ENCODE results near the gene NSD2. TPM values are rescaled to one million over a fixed set of nuclear protein-coding genes. Genes with fewer than 3 reads are reported as not detected.
"Not testable (repeated sequence)": the region's sequence is repeated elsewhere in the genome, so short reads cannot be mapped to it uniquely, and the experiment has no call there.

NSD2 gene
- total and polyA plus RNA-seq, 2 donors (not counting 1 experiment from before 2014, with no cell fraction given): 26.6 to 68.4 TPM

GRCh38 chr4:1833307-1834046 is 37.7 kb upstream of the NSD2 start:
- Histone ChIP-seq H3K79me2 (ENCODE audit: control insufficient read depth, insufficient read depth, low read length) (no peaks in the 10 kb centered on the region), H3K27me3 (ENCODE audit: control insufficient read depth, insufficient read depth, low read length) (no peaks in the 10 kb centered on the region), H3K9ac (ENCODE audit: insufficient read depth, low read length) (no peak overlapping the region), H2AFZ (ENCODE audit: low read length) (no peak overlapping the region), H3K27ac (ENCODE audit: insufficient read depth, low read length) (no peak overlapping the region), H3K4me1 (ENCODE audit: control insufficient read depth, extremely low read depth, insufficient read depth, low read length) (no peaks in the 10 kb centered on the region), H3K4me3 (replicated peaks in 1 of 4; ENCODE audit: control extremely low read depth in 1 of 4, insufficient read depth in 1 of 4, low read depth in 3 of 4, low read length in 4 of 4) (no peak overlapping the region), H3K36me3 (ENCODE audit: control insufficient read depth, insufficient read depth, low read length) (peaks cover 21% of the 10 kb centered on the region), H3K4me2 (ENCODE audit: extremely low read depth, insufficient read depth, low read length) (no peak overlapping the region), H4K20me1 (ENCODE audit: control insufficient read depth, extremely low read depth, insufficient read depth, low read length) (no peaks in the 10 kb centered on the region), H3K9me3 (ENCODE audit: control insufficient read depth, insufficient read depth, low read depth, low read length) (no peaks in the 10 kb centered on the region)
- DNase-seq (ENCODE audit: low read depth in 2 of 2): no peak
- TF ChIP-seq CTCF (conservative IDR thresholded peaks at IDR 0.05 in 1 of 2, IDR thresholded peaks at IDR 0.05 in 1 of 2; ENCODE audit: low read depth in 1 of 2, low read length in 2 of 2): no peak
- no peak for TF ChIP-seq EZH2 (IDR thresholded peaks at IDR 0.05; ENCODE audit: low read length, missing control alignments)

- H3K9me3 ChIP-seq (ENCODE audit: control insufficient read depth, insufficient read depth, low read depth, low read length): no peaks in the 10 kb centered on the region
- no peaks in the 10 kb centered on the region for H3K4me1 ChIP-seq (ENCODE audit: control insufficient read depth, extremely low read depth, insufficient read depth, low read length)
- H4K20me1 ChIP-seq (ENCODE audit: control insufficient read depth, extremely low read depth, insufficient read depth, low read length): no peaks in the 10 kb centered on the region
- TF ChIP-seq CTCF (conservative IDR thresholded peaks at IDR 0.05 in 1 of 2, IDR thresholded peaks at IDR 0.05 in 1 of 2; ENCODE audit: low read depth in 1 of 2, low read length in 2 of 2): no peak
- TF ChIP-seq EZH2 (IDR thresholded peaks at IDR 0.05; ENCODE audit: low read length, missing control alignments): no peak
- H3K36me3 ChIP-seq (ENCODE audit: control insufficient read depth, insufficient read depth, low read length): peaks cover 22% of the 10 kb centered on the region
- H3K79me2 ChIP-seq (ENCODE audit: control insufficient read depth, insufficient read depth, low read length): no peaks in the 10 kb centered on the region
- no peaks in the 10 kb centered on the region for H3K27me3 ChIP-seq (ENCODE audit: control insufficient read depth, insufficient read depth, low read length)
- no peak overlapping the region for H3K4me2 ChIP-seq (ENCODE audit: extremely low read depth, insufficient read depth, low read length)
- no peak overlapping the region for H3K27ac ChIP-seq (ENCODE audit: insufficient read depth, low read length)
- no peak overlapping the region for H3K9ac ChIP-seq (ENCODE audit: insufficient read depth, low read length)
- no peak for DNase-seq (ENCODE audit: low read depth in 2 of 2)
- H3K4me3 ChIP-seq (replicated peaks in 1 of 4; ENCODE audit: control extremely low read depth in 1 of 4, insufficient read depth in 1 of 4, low read depth in 3 of 4, low read length in 4 of 4): no peak overlapping the region
- no peak overlapping the region for H2AFZ ChIP-seq (ENCODE audit: low read length)
Measured at GRCh38 chr4:1834047-1834775, 37.0 kb upstream of the NSD2 start.

GRCh38 chr4:1835836-1836235 is 35.4 kb upstream of the NSD2 start:
- not testable (repeated sequence) for DNase-seq (ENCODE audit: low read depth in 2 of 2); H3K9me3 ChIP-seq (ENCODE audit: control insufficient read depth, insufficient read depth, low read depth, low read length); H4K20me1 ChIP-seq (ENCODE audit: control insufficient read depth, extremely low read depth, insufficient read depth, low read length); H3K4me1 ChIP-seq (ENCODE audit: control insufficient read depth, extremely low read depth, insufficient read depth, low read length); H3K4me2 ChIP-seq (ENCODE audit: extremely low read depth, insufficient read depth, low read length); H2AFZ ChIP-seq (ENCODE audit: low read length); H3K4me3 ChIP-seq (replicated peaks in 1 of 4; ENCODE audit: control extremely low read depth in 1 of 4, insufficient read depth in 1 of 4, low read depth in 3 of 4, low read length in 4 of 4); H3K79me2 ChIP-seq (ENCODE audit: control insufficient read depth, insufficient read depth, low read length); H3K27ac ChIP-seq (ENCODE audit: insufficient read depth, low read length); H3K9ac ChIP-seq (ENCODE audit: insufficient read depth, low read length); H3K27me3 ChIP-seq (ENCODE audit: control insufficient read depth, insufficient read depth, low read length)
- peaks cover 26% of the 10 kb centered on the region for H3K36me3 ChIP-seq (ENCODE audit: control insufficient read depth, insufficient read depth, low read length)

Measured in fibroblast of lung (primary cell).